ENCODE data around the gene GDF10.

GRCh38 chr10:47260505-47261111 is 39.4 kb upstream of the GDF10 start:
- TF ChIP-seq ZNF8 (CRISPR knock-in tag; IDR thresholded peaks at IDR 0.05) (no peak), ISL1 (CRISPR knock-in tag; IDR thresholded peaks at IDR 0.05) (no peak), ZFP30 (CRISPR knock-in tag; IDR thresholded peaks at IDR 0.05) (no peak)
- TF ChIP-seq, protein P1, sequence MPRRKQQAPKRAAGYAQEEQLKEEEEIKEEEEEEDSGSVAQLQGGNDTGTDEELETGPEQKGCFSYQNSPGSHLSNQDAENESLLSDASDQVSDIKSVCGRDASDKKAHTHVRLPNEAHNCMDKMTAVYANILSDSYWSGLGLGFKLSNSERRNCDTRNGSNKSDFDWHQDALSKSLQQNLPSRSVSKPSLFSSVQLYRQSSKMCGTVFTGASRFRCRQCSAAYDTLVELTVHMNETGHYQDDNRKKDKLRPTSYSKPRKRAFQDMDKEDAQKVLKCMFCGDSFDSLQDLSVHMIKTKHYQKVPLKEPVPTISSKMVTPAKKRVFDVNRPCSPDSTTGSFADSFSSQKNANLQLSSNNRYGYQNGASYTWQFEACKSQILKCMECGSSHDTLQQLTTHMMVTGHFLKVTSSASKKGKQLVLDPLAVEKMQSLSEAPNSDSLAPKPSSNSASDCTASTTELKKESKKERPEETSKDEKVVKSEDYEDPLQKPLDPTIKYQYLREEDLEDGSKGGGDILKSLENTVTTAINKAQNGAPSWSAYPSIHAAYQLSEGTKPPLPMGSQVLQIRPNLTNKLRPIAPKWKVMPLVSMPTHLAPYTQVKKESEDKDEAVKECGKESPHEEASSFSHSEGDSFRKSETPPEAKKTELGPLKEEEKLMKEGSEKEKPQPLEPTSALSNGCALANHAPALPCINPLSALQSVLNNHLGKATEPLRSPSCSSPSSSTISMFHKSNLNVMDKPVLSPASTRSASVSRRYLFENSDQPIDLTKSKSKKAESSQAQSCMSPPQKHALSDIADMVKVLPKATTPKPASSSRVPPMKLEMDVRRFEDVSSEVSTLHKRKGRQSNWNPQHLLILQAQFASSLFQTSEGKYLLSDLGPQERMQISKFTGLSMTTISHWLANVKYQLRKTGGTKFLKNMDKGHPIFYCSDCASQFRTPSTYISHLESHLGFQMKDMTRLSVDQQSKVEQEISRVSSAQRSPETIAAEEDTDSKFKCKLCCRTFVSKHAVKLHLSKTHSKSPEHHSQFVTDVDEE (CRISPR knock-in tag; IDR thresholded peaks at IDR 0.05): no peak
